GM21390 (cell line): ENCODE measurements around the gene CPS1.
A peak's percentile ranks its signal among the peaks of the same experiment; 100 is the strongest.

Source experiments
- ATAC-seq: cut with Tn5 transposase; IDR thresholded peaks from one replicate; pipeline ENCODE4 v1.9.1; 2021; ENCODE audit not compliant: unreplicated experiment

The CPS1 gene

GRCh38 chr2:210604666-210605065, 48.3 kb downstream of the CPS1 start:
- no peak for ATAC-seq

- no peak for ATAC-seq
Measured at GRCh38 chr2:210606001-210606400, 49.6 kb downstream of the CPS1 start.

- ATAC-seq, result peak; percentile 60
Measured at GRCh38 chr2:210611466-210611865, 55.1 kb downstream of the CPS1 start.

- no peak for ATAC-seq
Measured at GRCh38 chr2:210616074-210616473, 59.7 kb downstream of the CPS1 start.

DNA sequence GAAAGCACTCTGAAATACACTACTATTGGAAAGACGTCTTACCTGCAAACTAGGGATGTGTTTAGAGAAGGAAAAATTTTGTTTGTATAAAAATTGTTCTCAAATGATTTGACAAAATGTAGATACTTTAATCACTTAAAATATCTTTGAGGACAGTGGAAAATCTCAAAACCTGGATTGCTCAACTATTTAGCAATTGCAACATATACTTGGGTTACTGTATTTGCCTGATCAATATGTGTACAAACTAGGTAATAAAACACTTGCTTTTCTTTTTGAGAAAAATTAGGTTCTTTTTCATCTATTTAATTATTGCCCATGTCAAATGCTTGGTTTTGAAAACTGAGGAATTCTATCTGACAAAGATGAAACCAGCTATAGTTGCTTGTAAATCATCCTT, 60.9 kb downstream of the CPS1 start:
- ATAC-seq, result no peak

DNA sequence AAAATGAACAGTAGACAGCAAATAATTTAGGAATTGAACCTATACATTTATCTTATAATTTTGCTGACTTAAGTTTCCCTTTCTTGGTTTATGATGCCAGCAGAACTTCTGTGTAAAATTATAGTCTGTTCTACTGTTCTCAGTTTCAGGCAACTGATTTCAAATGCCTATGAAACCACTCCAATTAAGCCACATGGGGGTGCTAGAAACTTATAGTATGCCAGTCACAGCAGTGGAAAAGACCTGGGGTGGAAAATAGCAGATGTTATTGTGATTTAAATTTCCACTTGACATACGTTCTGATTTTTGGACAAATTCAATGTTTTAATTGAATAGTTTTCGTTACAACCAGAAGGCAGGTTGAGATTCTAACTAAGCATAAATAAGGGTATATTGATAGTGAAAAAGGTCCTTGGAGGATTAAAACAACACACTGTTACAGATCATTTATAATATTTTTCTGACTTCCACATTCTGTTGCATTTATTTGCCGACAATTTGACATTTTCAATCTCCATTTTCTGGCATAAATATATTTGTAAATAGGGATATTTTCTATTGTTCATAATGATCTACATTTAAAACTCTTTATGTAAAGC, 61.4 kb downstream of the CPS1 start:
- peak; percentile 82 for ATAC-seq

- ATAC-seq, result no peak
Measured at GRCh38 chr2:210620456-210620855, 64.1 kb downstream of the CPS1 start.

DNA sequence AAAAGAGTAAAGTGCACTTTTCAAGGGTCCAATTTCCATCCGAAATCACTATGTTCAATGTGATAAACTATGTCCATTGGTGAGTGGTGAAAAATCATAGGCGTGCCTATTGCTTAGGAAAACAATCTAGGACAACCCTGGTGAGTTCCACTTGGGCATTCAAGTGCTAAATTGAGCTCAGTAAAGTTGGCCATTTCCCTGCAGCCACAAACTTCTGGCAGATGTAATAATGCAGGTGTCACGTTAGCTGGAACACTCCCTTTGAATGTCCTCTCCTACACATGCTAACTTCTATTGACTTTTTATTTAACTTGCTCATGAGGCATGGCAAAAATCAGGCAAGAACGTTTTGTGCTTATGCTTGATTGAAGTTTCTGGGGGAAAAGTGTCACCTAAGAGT, 67.1 kb downstream of the CPS1 start:
- no peak for ATAC-seq

- ATAC-seq, result no peak
Measured at GRCh38 chr2:210626849-210627248, 70.5 kb downstream of the CPS1 start.

- no peak for ATAC-seq
Measured at GRCh38 chr2:210630873-210631560, 74.6 kb downstream of the CPS1 start.

GRCh38 chr2:210633699-210634098, 77.3 kb downstream of the CPS1 start:
- no peak for ATAC-seq

DNA sequence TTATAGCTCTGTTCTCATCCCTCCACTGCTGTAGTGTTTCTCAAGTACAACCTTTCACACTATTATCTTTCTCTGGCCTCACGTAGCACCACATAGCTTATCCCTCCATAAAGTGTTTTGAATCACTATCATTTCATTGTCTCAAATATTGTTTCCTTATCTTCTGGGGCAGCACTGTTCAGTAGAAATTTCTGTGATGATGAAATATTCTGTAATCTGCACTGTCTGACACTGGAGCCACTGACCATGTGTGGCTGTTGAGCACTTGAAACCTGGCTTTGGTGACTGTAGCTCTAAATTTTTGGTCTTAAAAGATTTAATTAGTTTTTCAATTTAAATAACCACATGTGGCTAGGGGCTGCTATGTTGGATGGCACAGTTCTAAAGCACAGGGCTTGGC, 78.9 kb downstream of the CPS1 start:
- no peak for ATAC-seq

DNA sequence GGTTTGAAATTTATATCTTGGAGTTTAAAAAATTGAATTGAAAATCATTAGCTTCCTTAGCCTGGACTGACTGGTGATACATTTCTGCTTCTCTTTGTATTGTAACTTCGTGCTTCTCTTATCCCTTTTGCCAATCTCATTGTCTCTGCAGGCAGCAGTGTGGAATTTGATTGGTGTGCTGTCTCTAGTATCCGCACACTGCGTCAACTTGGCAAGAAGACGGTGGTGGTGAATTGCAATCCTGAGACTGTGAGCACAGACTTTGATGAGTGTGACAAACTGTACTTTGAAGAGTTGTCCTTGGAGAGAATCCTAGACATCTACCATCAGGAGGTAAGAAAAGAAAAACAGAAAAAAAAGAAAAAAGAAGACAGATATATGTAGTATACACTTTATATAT, 85.9 kb downstream of the CPS1 start:
- no peak for ATAC-seq

GRCh38 chr2:210647151-210647550, 90.8 kb downstream of the CPS1 start:
- no peak for ATAC-seq

DNA sequence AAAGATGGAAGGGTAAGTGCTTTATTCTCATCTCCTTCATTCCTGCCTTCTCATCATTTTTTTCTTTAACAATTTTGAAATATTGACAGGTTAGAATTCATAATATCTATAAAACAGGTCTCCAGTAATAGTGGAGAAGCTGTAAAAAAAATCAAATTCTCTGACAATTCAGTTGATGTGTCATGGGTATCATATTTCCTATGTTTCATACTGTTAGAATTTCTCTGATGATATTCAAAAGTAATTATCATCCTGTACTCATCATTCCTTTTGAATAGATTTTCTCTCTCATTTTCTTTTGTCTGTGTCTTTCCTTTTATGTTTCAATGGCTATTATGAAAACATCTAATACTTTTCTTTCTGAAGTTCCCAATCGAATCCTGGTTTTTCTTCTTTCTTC, 97.7 kb downstream of the CPS1 start:
- no peak for ATAC-seq

DNA sequence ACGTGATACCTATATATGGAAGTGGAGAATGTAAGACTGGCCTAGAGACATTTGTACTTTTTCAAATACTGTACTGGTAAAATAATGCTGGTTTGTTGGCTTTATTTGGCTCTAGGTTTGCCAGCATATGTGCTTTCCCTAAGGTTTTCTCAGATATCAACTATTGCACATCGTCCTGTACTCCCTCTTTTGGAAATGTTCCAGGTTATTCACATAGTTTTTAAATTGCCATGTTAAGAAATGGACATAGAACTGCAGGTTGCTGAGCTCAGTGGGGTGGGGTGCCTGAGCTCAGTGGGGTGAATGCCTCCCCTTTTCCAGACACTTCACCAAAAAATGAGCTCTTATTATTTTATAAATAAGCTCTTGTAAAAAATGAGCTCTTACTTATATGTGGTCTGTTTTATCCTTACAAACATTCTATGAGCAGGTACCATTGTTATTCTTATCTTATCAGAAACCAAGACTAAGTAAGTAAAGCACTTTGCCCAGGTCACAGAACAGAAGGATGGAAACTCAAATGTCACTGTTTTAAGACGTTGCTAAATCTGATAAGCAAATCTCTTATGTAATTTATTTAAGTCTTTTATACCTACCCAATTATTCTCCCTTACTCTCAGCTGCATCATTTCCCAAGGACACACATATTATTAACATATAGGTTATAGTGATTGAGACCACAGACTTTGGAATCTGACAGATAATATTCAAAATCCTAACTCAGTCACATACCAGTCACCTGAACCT, 99.0 kb downstream of the CPS1 start:
- ATAC-seq, result no peak

- ATAC-seq, result no peak
Measured at GRCh38 chr2:210657874-210658273, 101.5 kb downstream of the CPS1 start.

- no peak for ATAC-seq
Measured at GRCh38 chr2:210660751-210661150, 104.4 kb downstream of the CPS1 start.

GRCh38 chr2:210662560-210662959, 106.2 kb downstream of the CPS1 start:
- ATAC-seq, result no peak

DNA sequence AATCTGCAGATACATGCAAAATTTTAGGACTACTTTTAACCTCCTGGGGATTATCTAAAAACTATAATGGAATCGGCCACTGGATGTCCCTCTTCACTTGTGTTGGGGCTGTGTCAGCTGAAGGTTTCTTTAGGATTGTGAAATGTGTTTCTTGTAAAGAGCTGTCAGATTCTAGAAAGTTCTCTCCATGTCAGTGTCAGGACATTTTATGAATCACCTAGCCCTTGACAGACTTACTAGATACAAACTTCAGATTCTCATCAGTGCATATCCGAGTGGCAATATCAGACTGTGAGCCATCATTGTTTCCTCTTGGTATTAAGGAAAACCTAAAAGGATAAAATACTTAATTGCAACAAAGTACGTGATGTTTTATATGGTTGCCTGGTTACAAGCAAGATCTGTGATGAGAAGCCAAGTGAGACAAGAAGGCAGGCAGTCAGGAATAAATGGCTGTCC, 107.3 kb downstream of the CPS1 start:
- no peak for ATAC-seq

DNA sequence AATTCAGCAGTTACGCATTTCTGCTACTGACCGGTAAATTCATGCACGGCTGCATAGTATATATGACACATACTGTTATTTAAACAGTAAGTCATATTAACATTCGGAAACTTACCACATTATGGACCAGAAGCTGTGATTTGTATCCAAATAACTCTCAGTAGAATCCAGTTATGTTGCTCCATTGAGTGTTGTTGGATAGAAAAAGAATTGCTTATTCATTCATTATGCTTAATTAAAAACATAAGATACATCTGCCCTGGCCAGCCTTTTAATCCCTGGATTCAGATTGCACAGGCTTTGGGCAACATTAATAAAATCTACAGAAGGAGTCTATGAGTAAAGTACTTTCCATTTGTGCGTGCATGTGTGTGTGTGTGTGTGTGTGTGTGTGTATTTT, 111.3 kb downstream of the CPS1 start:
- no peak for ATAC-seq

GRCh38 chr2:210671065-210671464, 114.7 kb downstream of the CPS1 start:
- ATAC-seq, result no peak
